NCI-H2107 treated with DMSO at 0.1 percent for 48 hours (cell line): ENCODE measurements around the gene ZC3H7B.
"Not testable (repeated sequence)": the region's sequence is repeated elsewhere in the genome, so short reads cannot be mapped to it uniquely, and the experiment has no call there.

Source experiments
- DNase-seq: peaks from one replicate; lab custom pipeline; 2025; ENCODE audit not compliant: unreplicated experiment; lab: John Stamatoyannopoulos, UW

The ZC3H7B gene

GRCh38 chr22:41377846-41378245 is 76.5 kb downstream of the ZC3H7B start:
- no peak for DNase-seq

GRCh38 chr22:41380993-41381328 is 79.6 kb downstream of the ZC3H7B start:
- DNase-seq: no peak

GRCh38 chr22:41381329-41382097 is 80.2 kb downstream of the ZC3H7B start, which contains the start of gene TEF:
TSS of gene TEF (plus strand) at chr22:41381942. CDS start at chr22:41382045, 103 bp downstream.
- peak; percentile 88 for DNase-seq

GRCh38 chr22:41382098-41382578 is 80.8 kb downstream of the ZC3H7B start:
- DNase-seq: no peak

- DNase-seq: no peak
Observed at GRCh38 chr22:41382610-41383009, 81.3 kb downstream of the ZC3H7B start.

- peak; percentile 21 for DNase-seq
Observed at GRCh38 chr22:41383085-41383484, 81.8 kb downstream of the ZC3H7B start.

- no peak for DNase-seq
Observed at GRCh38 chr22:41384128-41384527, 82.8 kb downstream of the ZC3H7B start.

GRCh38 chr22:41387341-41387740 is 86.0 kb downstream of the ZC3H7B start:
- no peak for DNase-seq

- no peak for DNase-seq
Observed at GRCh38 chr22:41394012-41394356, 92.7 kb downstream of the ZC3H7B start.

GRCh38 chr22:41395531-41396240 is 94.4 kb downstream of the ZC3H7B start:
- no peak for DNase-seq

GRCh38 chr22:41397143-41397811 is 96.0 kb downstream of the ZC3H7B start:
- DNase-seq: no peak

- no peak for DNase-seq
Observed at GRCh38 chr22:41398921-41399320, 97.6 kb downstream of the ZC3H7B start.

- peak; percentile 75 for DNase-seq
Observed at GRCh38 chr22:41401781-41402648, 100.7 kb downstream of the ZC3H7B start.

GRCh38 chr22:41402851-41403250 is 101.5 kb downstream of the ZC3H7B start:
- not testable (repeated sequence) for DNase-seq

- peak; percentile 66 for DNase-seq
Observed at GRCh38 chr22:41403532-41404318, 102.4 kb downstream of the ZC3H7B start.

GRCh38 chr22:41405588-41405987 is 104.3 kb downstream of the ZC3H7B start:
- no peak for DNase-seq

GRCh38 chr22:41406410-41406809 is 105.1 kb downstream of the ZC3H7B start:
- DNase-seq: no peak

GRCh38 chr22:41407433-41407832 is 106.1 kb downstream of the ZC3H7B start:
- no peak for DNase-seq

- no peak for DNase-seq
Observed at GRCh38 chr22:41408665-41409064, 107.3 kb downstream of the ZC3H7B start.
